Left ventricle myocardium inferior (tissue), 1 donor: ENCODE measurements around the gene CTNS. TPM values are rescaled to one million over a fixed set of nuclear protein-coding genes. Genes with fewer than 3 reads are reported as not detected.

Experiments
- DNase-seq: peaks from one replicate; pipeline ENCODE4 v3.0.0-alpha.2; 2020
- H3K27ac ChIP-seq: fragments of 200-600 bp; replicated peaks from 2 replicates; pipeline ENCODE4 v1.8.0; 2021
- H3K27me3 ChIP-seq: fragments of 200-600 bp; 2 replicates; pipeline ENCODE4 v1.8.0; 2021; ENCODE audit warnings: low read depth
- H3K36me3 ChIP-seq: fragments of 200-600 bp; 2 replicates; pipeline ENCODE4 v1.8.0; 2021
- H3K4me1 ChIP-seq: fragments of 200-600 bp; 2 replicates; pipeline ENCODE4 v1.8.0; 2021
- H3K4me3 ChIP-seq: fragments of 200-600 bp; 2 replicates; pipeline ENCODE4 v1.8.0; 2021; ENCODE audit warnings: mild to moderate bottlenecking, moderate library complexity
- H3K9me3 ChIP-seq: fragments of 200-600 bp; replicated peaks from 2 replicates; pipeline ENCODE4 v1.8.0; 2021
- CTCF ChIP-seq: fragments of 200-600 bp; IDR thresholded peaks from 2 replicates; pipeline ENCODE4 v1.8.0; 2021; ENCODE audit warnings: antibody characterized with exemption, mild to moderate bottlenecking, borderline replicate concordance
- intact Hi-C: fragments of 100-400 bp; cut with micrococcal nuclease; formaldehyde crosslinking; loops from one replicate; pipeline ENCODE4 v1.11.0; 2022
- total RNA-seq: library from RNA; stranded (reverse); fragmentation: NEBNext Ultra II Directional; extraction: Animal tissue kit (Norgen Biotek cat#: 25700); gene quantifications from one replicate; pipeline ENCODE4 v1.2.1, GENCODE V29; 2021
- donor health status: DM: no; HTN: yes; CAD: no; lungs with severe emphysema.

CTNS gene
- total RNA-seq, 1 donor from 2014 or later, result 6.2 TPM

- Histone ChIP-seq H3K9me3 (no peaks in the 10 kb centered on the region), H3K36me3 (no peaks in the 10 kb centered on the region), H3K27me3 (no peaks in the 10 kb centered on the region), H3K4me3 (no peak overlapping the region), H3K4me1 (no peaks in the 10 kb centered on the region), H3K27ac (no peak overlapping the region)
- no peak for TF ChIP-seq CTCF
- DNase-seq, result no peak
- intact Hi-C loops, result no loop called here
These were observed 41.7 kb downstream of the CTNS start for GRCh38 chr17:3678095-3678820.

GRCh38 chr17:3678821-3679530 lies 42.4 kb downstream of the CTNS start:
- H3K4me1 ChIP-seq, result no peaks in the 10 kb centered on the region
- no peak overlapping the region for H3K4me3 ChIP-seq
- peaks cover 2% of the 10 kb centered on the region for H3K27me3 ChIP-seq
- no peaks in the 10 kb centered on the region for H3K36me3 ChIP-seq
- no peak overlapping the region for H3K27ac ChIP-seq
- no peak for TF ChIP-seq CTCF
- intact Hi-C loops, result no loop called here
- no peaks in the 10 kb centered on the region for H3K9me3 ChIP-seq
- no peak for DNase-seq

GRCh38 chr17:3679531-3680126 lies 43.1 kb downstream of the CTNS start:
- Histone ChIP-seq H3K4me1 (no peaks in the 10 kb centered on the region), H3K4me3 (no peak overlapping the region), H3K27me3 (peaks cover 9% of the 10 kb centered on the region), H3K36me3 (no peaks in the 10 kb centered on the region), H3K27ac (no peak overlapping the region), H3K9me3 (no peaks in the 10 kb centered on the region)
- intact Hi-C loops, result no loop called here
- no peak for TF ChIP-seq CTCF
- DNase-seq, result no peak

- no peak for DNase-seq
- Histone ChIP-seq H3K4me3 (no peak overlapping the region), H3K36me3 (no peaks in the 10 kb centered on the region), H3K27me3 (peaks cover 16% of the 10 kb centered on the region), H3K9me3 (no peaks in the 10 kb centered on the region), H3K4me1 (no peaks in the 10 kb centered on the region), H3K27ac (no peak overlapping the region)
- TF ChIP-seq CTCF, result no peak
- intact Hi-C loops, result no loop called here
These were observed 44.5 kb downstream of the CTNS start for GRCh38 chr17:3681057-3681456.

- Histone ChIP-seq H3K27me3 (peaks cover 16% of the 10 kb centered on the region), H3K27ac (no peak overlapping the region), H3K4me1 (no peaks in the 10 kb centered on the region), H3K9me3 (no peaks in the 10 kb centered on the region), H3K4me3 (no peak overlapping the region), H3K36me3 (no peaks in the 10 kb centered on the region)
- no peak for TF ChIP-seq CTCF
- intact Hi-C loops, result no loop called here
- DNase-seq, result no peak
These were observed 45.0 kb downstream of the CTNS start for GRCh38 chr17:3681565-3681964.
